ENCODE results near the gene CHML. TPM values are rescaled to one million over a fixed set of nuclear protein-coding genes. Genes with fewer than 3 reads are reported as not detected.
A peak's percentile ranks its signal among the peaks of the same experiment; 100 is the strongest.
"Not testable (repeated sequence)": the region's sequence is repeated elsewhere in the genome, so short reads cannot be mapped to it uniquely, and the experiment has no call there.

The CHML gene
- 23.3 TPM for total RNA-seq (ENCODE audit: unreplicated experiment)
- long read RNA-seq, full-length matches to known transcripts, result 2 of 2 reads
- long read RNA-seq, partial matches to known transcripts, result 0 of 2 reads
- long read RNA-seq, other reads (novel, unspliced or antisense), result 0 of 2 reads

GRCh38 chr1:241640149-241640866 is at the start of gene CHML, which contains the start of gene OPN3:
CHML (minus strand) TSS chr1:241640369; CDS start chr1:241635766, 4,603 bp downstream.
OPN3 (minus strand) TSS chr1:241640369; CDS start chr1:241640254, 115 bp downstream.
- H3K27ac Mint-ChIP-seq (ENCODE audit: unreplicated experiment), result peak within 1 kb of the TSS; percentile 81
- peaks cover 15% of the 10 kb centered on the region for H3K4me1 Mint-ChIP-seq (ENCODE audit: low read depth, unreplicated experiment)
- H3K4me3 Mint-ChIP-seq (ENCODE audit: unreplicated experiment), result peak within 1 kb of the TSS; percentile 79
- H3K36me3 Mint-ChIP-seq (ENCODE audit: unreplicated experiment), result peaks cover 3% of the 10 kb centered on the region
- no peak for TF ChIP-seq CTCF (IDR thresholded peaks at IDR 0.05; ENCODE audit: partially characterized antibody, unreplicated experiment)
- H3K9me3 Mint-ChIP-seq (ENCODE audit: unreplicated experiment), result peaks cover 3% of the 10 kb centered on the region
- H3K27me3 Mint-ChIP-seq (ENCODE audit: unreplicated experiment), result peaks cover 4% of the 10 kb centered on the region
- DNase-seq, result peak; percentile 95

GRCh38 chr1:241688940-241689368 is 48.8 kb upstream of the CHML start:
- no peak for TF ChIP-seq CTCF (IDR thresholded peaks at IDR 0.05; ENCODE audit: partially characterized antibody, unreplicated experiment)
- no peaks in the 10 kb centered on the region for H3K4me1 Mint-ChIP-seq (ENCODE audit: low read depth, unreplicated experiment)
- H3K4me3 Mint-ChIP-seq (ENCODE audit: unreplicated experiment), result no peak overlapping the region
- H3K36me3 Mint-ChIP-seq (ENCODE audit: unreplicated experiment), result no peaks in the 10 kb centered on the region
- H3K9me3 Mint-ChIP-seq (ENCODE audit: unreplicated experiment), result no peaks in the 10 kb centered on the region
- no peaks in the 10 kb centered on the region for H3K27me3 Mint-ChIP-seq (ENCODE audit: unreplicated experiment)
- DNase-seq, result no peak
- no peak overlapping the region for H3K27ac Mint-ChIP-seq (ENCODE audit: unreplicated experiment)

GRCh38 chr1:241684108-241684507 is 43.9 kb upstream of the CHML start:
- H3K27ac Mint-ChIP-seq (ENCODE audit: unreplicated experiment), result no peak overlapping the region
- H3K36me3 Mint-ChIP-seq (ENCODE audit: unreplicated experiment), result no peaks in the 10 kb centered on the region
- no peak for DNase-seq
- H3K27me3 Mint-ChIP-seq (ENCODE audit: unreplicated experiment), result peaks cover 3% of the 10 kb centered on the region
- no peak overlapping the region for H3K4me3 Mint-ChIP-seq (ENCODE audit: unreplicated experiment)
- peaks cover 2% of the 10 kb centered on the region for H3K9me3 Mint-ChIP-seq (ENCODE audit: unreplicated experiment)
- no peak for TF ChIP-seq CTCF (IDR thresholded peaks at IDR 0.05; ENCODE audit: partially characterized antibody, unreplicated experiment)
- no peaks in the 10 kb centered on the region for H3K4me1 Mint-ChIP-seq (ENCODE audit: low read depth, unreplicated experiment)

- H3K9me3 Mint-ChIP-seq (ENCODE audit: unreplicated experiment), result peaks cover 2% of the 10 kb centered on the region
- TF ChIP-seq CTCF (IDR thresholded peaks at IDR 0.05; ENCODE audit: partially characterized antibody, unreplicated experiment), result no peak
- H3K27me3 Mint-ChIP-seq (ENCODE audit: unreplicated experiment), result peaks cover 3% of the 10 kb centered on the region
- DNase-seq, result no peak
- H3K4me1 Mint-ChIP-seq (ENCODE audit: low read depth, unreplicated experiment), result no peaks in the 10 kb centered on the region
- H3K4me3 Mint-ChIP-seq (ENCODE audit: unreplicated experiment), result no peak overlapping the region
- no peaks in the 10 kb centered on the region for H3K36me3 Mint-ChIP-seq (ENCODE audit: unreplicated experiment)
- H3K27ac Mint-ChIP-seq (ENCODE audit: unreplicated experiment), result no peak overlapping the region
Observed at GRCh38 chr1:241682921-241683320, 42.8 kb upstream of the CHML start.

GRCh38 chr1:241681861-241682448 is 41.8 kb upstream of the CHML start:
- DNase-seq; H3K9me3 Mint-ChIP-seq (ENCODE audit: unreplicated experiment); H3K36me3 Mint-ChIP-seq (ENCODE audit: unreplicated experiment); H3K4me3 Mint-ChIP-seq (ENCODE audit: unreplicated experiment); H3K4me1 Mint-ChIP-seq (ENCODE audit: low read depth, unreplicated experiment); H3K27me3 Mint-ChIP-seq (ENCODE audit: unreplicated experiment); H3K27ac Mint-ChIP-seq (ENCODE audit: unreplicated experiment): not testable (repeated sequence)

All from glutamatergic neuron (in vitro differentiated cells).